K562 (cell line): ENCODE measurements around the gene VSIG4. TPM values are rescaled to one million over a fixed set of nuclear protein-coding genes. Genes with fewer than 3 reads are reported as not detected.

ENCODE experiments used
- BCOR ChIP-seq: fragments of 450-650 bp; IDR thresholded peaks from 2 replicates; pipeline ENCODE4 v1.6.1; 2016
- DIDO1 ChIP-seq: fragments of 450-650 bp; IDR thresholded peaks from 2 replicates; pipeline ENCODE4 v1.6.1; 2016; ENCODE audit warnings: low read depth, missing biosample characterization, missing genetic modification characterization
- HDAC2 ChIP-seq: fragments of 450-650 bp; IDR thresholded peaks from 2 replicates; pipeline ENCODE4 v1.6.1; 2016; ENCODE audit warnings: mild to moderate bottlenecking
- KAT7 ChIP-seq: sonication (generic); formaldehyde crosslinking; IDR thresholded peaks from 2 replicates; pipeline ENCODE4 v1.8.0; 2022; ENCODE audit warnings: missing genetic modification reagents, mild to moderate bottlenecking, borderline replicate concordance
- MAFG ChIP-seq: fragments of 450-650 bp; conservative IDR thresholded peaks from 2 replicates; pipeline ENCODE4 v1.6.1; 2016; ENCODE audit warnings: missing genetic modification characterization, missing compliant biosample characterization
- SMC3 ChIP-seq: conservative IDR thresholded peaks from 2 replicates; pipeline ENCODE4 v1.6.1; 2011; ENCODE audit warnings: low read depth, low read length, improper control_type of control experiment; ENCODE audit not compliant: insufficient read depth
- SRSF1 ChIP-seq: fragments of 200-400 bp; formaldehyde crosslinking; IDR thresholded peaks from 2 replicates; pipeline ENCODE4 v1.6.1; 2017; ENCODE audit warnings: mild to moderate bottlenecking, low read depth, low read length, moderate library complexity
- TCF3 ChIP-seq: sonication (generic); formaldehyde crosslinking; IDR thresholded peaks from 2 replicates; pipeline ENCODE4 v1.4.0; 2020; ENCODE audit warnings: mild to moderate bottlenecking, missing genetic modification reagents
- TEAD2 ChIP-seq: fragments of 450-650 bp; IDR thresholded peaks from 2 replicates; pipeline ENCODE4 v1.6.1; 2016; ENCODE audit warnings: missing genetic modification characterization, control low read depth, missing compliant biosample characterization
- YY1 ChIP-seq, 3 experiments: IDR thresholded peaks; 2 replicates each; pipeline ENCODE4 v1.6.1; 2011; ENCODE audit warnings: low read length in 2 of 3, mild to moderate bottlenecking in 2 of 3, moderate library complexity in 2 of 3, borderline replicate concordance in 1 of 3, control low read depth in 1 of 3, low read depth in 1 of 3; ENCODE audit not compliant: insufficient read depth in 3 of 3, insufficient replicate concordance in 2 of 3, control insufficient read depth in 1 of 3, insufficient read length in 1 of 3; ENCODE audit errors: extremely low read depth in 1 of 3
- ZNF436 ChIP-seq: fragments of 250-450, 450-650 bp; sonication (Bioruptor Pico); formaldehyde crosslinking; IDR thresholded peaks from 2 replicates; pipeline ENCODE4 v1.7.0; 2020; ENCODE audit warnings: mild to moderate bottlenecking
- ZNF445 ChIP-seq: fragments of 250-450 bp; sonication (Bioruptor Pico); IDR thresholded peaks from 2 replicates; pipeline ENCODE4 v1.4.0; 2020; ENCODE audit warnings: low read depth, mild to moderate bottlenecking, moderate library complexity
- polyA plus RNA-seq, 8 experiments: library from polyadenylated mRNA; depleted of rRNA in 4 of 8; stranded (reverse) in 5 of 8; unstranded in 3 of 8; fragments of >200 nt; fragmentation: Nextera tagmentation in 2 of 8; fragmentation: Illumina TruSeq in 1 of 8; extraction: Ambion mirVana in 2 of 8; extraction: Trizol in 1 of 8; gene quantifications; 2 replicates each; pipeline versions ENCODE4 v1.2.1 to v1.2.3, GENCODE V29; 2011 to 2014; ENCODE audit warnings: inconsistent platforms in 1 of 8, missing spikeins in 1 of 8
- total RNA-seq, 7 experiments: library from RNA; depleted of rRNA in 6 of 7; stranded (reverse); fragments of >200 nt in 6 of 7; fragmentation: Illumina TruSeq in 2 of 7; extraction: Trizol in 2 of 7; gene quantifications; 2 replicates each; pipeline versions ENCODE4 v1.2.1 to v1.2.3, GENCODE V29; 2011 to 2021; ENCODE audit warnings: low replicate concordance in 1 of 7
- TF ChIP-seq, protein P1 (sequence below): fragments of 200-800 bp; sonication (Bioruptor generic); IDR thresholded peaks from 2 replicates; pipeline ENCODE4 v1.6.1; 2017; ENCODE audit warnings: missing genetic modification characterization, missing compliant biosample characterization
- TF ChIP-seq, protein P2 (sequence below): fragments of 250-450 bp; sonication (Bioruptor Pico); IDR thresholded peaks from 2 replicates; pipeline ENCODE4 v1.8.0; 2021; ENCODE audit warnings: moderate library complexity, mild to moderate bottlenecking, inconsistent platforms
- TF ChIP-seq, protein P3 (sequence below): fragments of 450-650 bp; IDR thresholded peaks from 2 replicates; pipeline ENCODE4 v1.6.1; 2016; ENCODE audit warnings: antibody characterized with exemption
- TF ChIP-seq, protein P4 (sequence below): fragments of 450-650 bp; formaldehyde crosslinking; conservative IDR thresholded peaks from 2 replicates; pipeline ENCODE4 v1.4.0; 2022; ENCODE audit warnings: mild to moderate bottlenecking, missing genetic modification characterization
- TF ChIP-seq, protein P5 (sequence below): fragments of 250-450 bp; sonication (Bioruptor Pico); IDR thresholded peaks from 2 replicates; pipeline ENCODE4 v1.8.0; 2022; ENCODE audit warnings: moderate library complexity, mild to moderate bottlenecking, inconsistent platforms
- TF ChIP-seq, protein P6 (sequence below), 2 experiments: IDR thresholded peaks in 1 of 2; conservative IDR thresholded peaks in 1 of 2; 2 replicates each; pipeline ENCODE4 v1.6.1; 2016; ENCODE audit warnings: low read depth in 2 of 2, mild to moderate bottlenecking in 1 of 2, missing compliant biosample characterization in 1 of 2, missing genetic modification characterization in 1 of 2, moderate library complexity in 1 of 2

The VSIG4 gene
- total and polyA plus RNA-seq, 9 of the 15 experiments (the other 6 are each of a cell fraction or from before 2014, with no cell fraction given): 0.22 to 1.6 (median 0.46) TPM; not detected in 1

DNA sequence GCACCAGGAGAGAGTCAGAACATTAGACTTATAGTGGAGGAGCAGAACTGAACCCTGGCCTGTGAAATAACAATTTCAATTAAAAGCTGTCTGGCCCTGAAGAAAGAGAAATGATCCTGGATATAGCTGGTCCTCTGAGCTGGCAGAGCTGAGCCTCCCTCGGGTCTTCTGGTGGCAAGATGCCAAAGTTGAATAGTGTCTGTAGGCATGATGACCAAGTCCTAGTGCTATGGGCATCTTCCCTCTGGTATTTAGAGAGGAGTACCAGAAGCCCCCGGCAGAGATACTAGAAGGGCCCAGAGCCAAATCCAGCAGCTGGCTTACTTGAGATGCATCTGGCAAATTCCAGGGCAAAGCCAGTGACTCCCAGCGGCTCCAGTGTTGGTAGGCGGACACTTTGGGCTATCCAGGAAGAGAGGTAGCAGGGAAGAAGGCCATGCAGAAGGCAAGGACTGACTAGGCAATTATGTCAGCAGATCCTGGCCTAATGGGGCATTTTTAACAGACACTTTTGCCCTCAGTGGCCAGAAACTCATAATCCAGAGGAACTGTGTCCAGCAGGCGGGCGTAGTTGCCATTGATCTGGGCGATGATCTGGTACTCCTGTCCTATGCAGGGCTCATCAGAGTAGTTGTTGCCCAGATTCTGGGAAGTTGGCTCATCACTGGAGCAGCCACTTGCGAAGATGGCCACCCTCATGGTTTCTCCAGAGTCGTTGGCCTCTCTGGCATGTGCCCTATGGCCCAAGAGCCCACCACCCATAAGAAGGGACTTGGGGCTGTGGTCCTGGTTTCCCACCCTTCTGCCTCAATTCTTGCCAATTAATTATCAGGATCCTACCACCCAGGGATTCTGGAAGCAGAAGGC, 17.9 kb downstream of the VSIG4 start (continued):
- TF ChIP-seq, protein P1, sequence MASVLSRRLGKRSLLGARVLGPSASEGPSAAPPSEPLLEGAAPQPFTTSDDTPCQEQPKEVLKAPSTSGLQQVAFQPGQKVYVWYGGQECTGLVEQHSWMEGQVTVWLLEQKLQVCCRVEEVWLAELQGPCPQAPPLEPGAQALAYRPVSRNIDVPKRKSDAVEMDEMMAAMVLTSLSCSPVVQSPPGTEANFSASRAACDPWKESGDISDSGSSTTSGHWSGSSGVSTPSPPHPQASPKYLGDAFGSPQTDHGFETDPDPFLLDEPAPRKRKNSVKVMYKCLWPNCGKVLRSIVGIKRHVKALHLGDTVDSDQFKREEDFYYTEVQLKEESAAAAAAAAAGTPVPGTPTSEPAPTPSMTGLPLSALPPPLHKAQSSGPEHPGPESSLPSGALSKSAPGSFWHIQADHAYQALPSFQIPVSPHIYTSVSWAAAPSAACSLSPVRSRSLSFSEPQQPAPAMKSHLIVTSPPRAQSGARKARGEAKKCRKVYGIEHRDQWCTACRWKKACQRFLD (CRISPR knock-in tag): 0 out of 2 replicates have a peak, but pooled peaks have one; percentile 1
- TF ChIP-seq ZNF445 (CRISPR knock-in tag) (peak; percentile 66), DIDO1 (tag) (no peak), SMC3 (no peak), TEAD2 (no peak), YY1 (IDR thresholded peaks at IDR 0.05; ENCODE audit: borderline replicate concordance in 1 of 3, control insufficient read depth in 1 of 3, extremely low read depth in 1 of 3, insufficient read depth in 3 of 3, insufficient read length in 1 of 3, insufficient replicate concordance in 2 of 3, low read depth in 1 of 3, low read length in 2 of 3) (no peak), ZNF436 (CRISPR knock-in tag) (peak; percentile 75; the same call in 1 of the 2 replicates), BCOR (no peak), TCF3 (CRISPR knock-in tag) (peak; percentile 11; the same call in 1 of the 2 replicates), KAT7 (no peak), SRSF1 (no peak), MAFG (tag) (no peak), HDAC2 (no peak)
- TF ChIP-seq, protein P2, sequence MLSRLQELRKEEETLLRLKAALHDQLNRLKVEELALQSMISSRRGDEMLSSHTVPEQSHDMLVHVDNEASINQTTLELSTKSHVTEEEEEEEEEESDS (CRISPR knock-in tag): no peak
- TF ChIP-seq, protein P3, sequence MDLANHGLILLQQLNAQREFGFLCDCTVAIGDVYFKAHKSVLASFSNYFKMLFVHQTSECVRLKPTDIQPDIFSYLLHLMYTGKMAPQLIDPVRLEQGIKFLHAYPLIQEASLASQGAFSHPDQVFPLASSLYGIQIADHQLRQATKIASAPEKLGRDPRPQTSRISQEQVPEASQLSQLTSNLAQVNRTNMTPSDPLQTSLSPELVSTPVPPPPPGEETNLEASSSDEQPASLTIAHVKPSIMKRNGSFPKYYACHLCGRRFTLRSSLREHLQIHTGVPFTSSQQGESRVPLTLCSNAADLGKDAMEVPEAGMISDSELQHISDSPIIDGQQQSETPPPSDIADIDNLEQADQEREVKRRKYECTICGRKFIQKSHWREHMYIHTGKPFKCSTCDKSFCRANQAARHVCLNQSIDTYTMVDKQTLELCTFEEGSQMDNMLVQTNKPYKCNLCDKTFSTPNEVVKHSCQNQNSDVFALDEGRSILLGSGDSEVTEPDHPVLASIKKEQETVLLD: no peak
- TF ChIP-seq, protein P4, sequence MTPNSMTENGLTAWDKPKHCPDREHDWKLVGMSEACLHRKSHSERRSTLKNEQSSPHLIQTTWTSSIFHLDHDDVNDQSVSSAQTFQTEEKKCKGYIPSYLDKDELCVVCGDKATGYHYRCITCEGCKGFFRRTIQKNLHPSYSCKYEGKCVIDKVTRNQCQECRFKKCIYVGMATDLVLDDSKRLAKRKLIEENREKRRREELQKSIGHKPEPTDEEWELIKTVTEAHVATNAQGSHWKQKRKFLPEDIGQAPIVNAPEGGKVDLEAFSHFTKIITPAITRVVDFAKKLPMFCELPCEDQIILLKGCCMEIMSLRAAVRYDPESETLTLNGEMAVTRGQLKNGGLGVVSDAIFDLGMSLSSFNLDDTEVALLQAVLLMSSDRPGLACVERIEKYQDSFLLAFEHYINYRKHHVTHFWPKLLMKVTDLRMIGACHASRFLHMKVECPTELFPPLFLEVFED: peak; percentile 81
- TF ChIP-seq, protein P5, sequence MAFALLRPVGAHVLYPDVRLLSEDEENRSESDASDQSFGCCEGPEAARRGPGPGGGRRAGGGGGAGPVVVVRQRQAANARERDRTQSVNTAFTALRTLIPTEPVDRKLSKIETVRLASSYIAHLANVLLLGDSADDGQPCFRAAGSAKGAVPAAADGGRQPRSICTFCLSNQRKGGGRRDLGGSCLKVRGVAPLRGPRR (CRISPR knock-in tag): no peak; the same call in 1 of the 2 replicates
- TF ChIP-seq, protein P6, sequence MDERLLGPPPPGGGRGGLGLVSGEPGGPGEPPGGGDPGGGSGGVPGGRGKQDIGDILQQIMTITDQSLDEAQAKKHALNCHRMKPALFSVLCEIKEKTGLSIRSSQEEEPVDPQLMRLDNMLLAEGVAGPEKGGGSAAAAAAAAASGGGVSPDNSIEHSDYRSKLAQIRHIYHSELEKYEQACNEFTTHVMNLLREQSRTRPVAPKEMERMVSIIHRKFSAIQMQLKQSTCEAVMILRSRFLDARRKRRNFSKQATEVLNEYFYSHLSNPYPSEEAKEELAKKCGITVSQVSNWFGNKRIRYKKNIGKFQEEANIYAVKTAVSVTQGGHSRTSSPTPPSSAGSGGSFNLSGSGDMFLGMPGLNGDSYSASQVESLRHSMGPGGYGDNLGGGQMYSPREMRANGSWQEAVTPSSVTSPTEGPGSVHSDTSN (CRISPR knock-in tag; IDR thresholded peaks at IDR 0.05; ENCODE audit: low read depth): no peak
- TF ChIP-seq, protein P6 (tag; conservative IDR thresholded peaks at IDR 0.05; ENCODE audit: low read depth): no peak
